ENCODE measurements around the gene CORO1C. TPM values are rescaled to one million over a fixed set of nuclear protein-coding genes. Genes with fewer than 3 reads are reported as not detected.

Gene CORO1C
- total RNA-seq, 1 experiment from 2014 or later: 138 TPM

- ATAC-seq (peak; percentile 96), DNase-seq (ENCODE audit: low read depth, low spot score) (peak; percentile 64)
- Histone ChIP-seq H3K27me3 (ENCODE audit: insufficient read depth, low read length) (no peaks in the 10 kb centered on the region), H3K27ac (ENCODE audit: low read depth, low read length) (no peak overlapping the region), H3K36me3 (ENCODE audit: control insufficient read depth in 1 of 2, insufficient read depth in 2 of 2, low read length in 2 of 2) (no peaks in the 10 kb centered on the region), H3K4me2 (ENCODE audit: low read length) (peak overlapping the region; percentile 30; the same call in 1 of the 2 replicates), H3K9me3 (ENCODE audit: control insufficient read depth in 1 of 2, insufficient read depth in 1 of 2, low read depth in 1 of 2, low read length in 2 of 2) (peaks cover 0 to 6% of the 10 kb centered on the region in 2 experiments; a peak in 1 of 4 replicates), H3K79me2 (ENCODE audit: insufficient read depth, low read length) (no peaks in the 10 kb centered on the region), H3K9me2 (ENCODE audit: insufficient read depth) (no peaks in the 10 kb centered on the region), H3K4me1 (ENCODE audit: control insufficient read depth in 1 of 2, insufficient read depth in 2 of 2, low read length in 2 of 2) (peaks cover 2 to 16% of the 10 kb centered on the region in 2 experiments), H4K20me1 (ENCODE audit: insufficient read depth) (no peaks in the 10 kb centered on the region), H3K4me3 (replicated peaks in 1 of 2; ENCODE audit: low read depth in 1 of 2, low read length in 2 of 2) (no peak overlapping the region), H2AFZ (ENCODE audit: low read depth, low read length, poor library complexity, severe bottlenecking) (peak overlapping the region; percentile 67), H3K9ac (ENCODE audit: low read length) (no peak overlapping the region)
- ChIA-PET RAD21 (ENCODE audit: low non-redundant PET in 1 of 2, low total read pairs in 2 of 2, uncharacterized antibody in 2 of 2, unreplicated experiment in 2 of 2) (interaction anchor here (0.6 to 0.7 kb wide), 2 partner anchors 29 to 31 kb away, joined by 3 read pairs; no protein-coding TSS in a partner anchor), CTCF (interaction anchor here (0.7 to 2.9 kb wide), 15 partner anchors 10 to 555 kb away, joined by 3 to 16 read pairs (median 4); partner anchors contain the start of gene ISCU), POLR2A (interaction anchor here (1.1 to 1.4 kb wide), 2 partner anchors 53 to 56 kb away, joined by 3 read pairs; partner anchors contain the start of gene ISCU)
- intact Hi-C loops (cut with micrococcal nuclease): loop anchor here (1.0 to 10.0 kb wide), 6 partner anchors 48 to 704 kb away; partner anchors contain the start of genes CMKLR1 and FICD
- no peak for TF ChIP-seq TCF7L2 (IDR thresholded peaks at IDR 0.05; ENCODE audit: borderline replicate concordance, extremely low read depth, insufficient read depth, insufficient read length)
- no peak for TF ChIP-seq SP1 (IDR thresholded peaks at IDR 0.05; ENCODE audit: low read depth)
- TF ChIP-seq CTCF (IDR thresholded peaks at IDR 0.05 in 2 of 3, conservative IDR thresholded peaks at IDR 0.05 in 1 of 3; ENCODE audit: borderline replicate concordance in 1 of 3, insufficient read depth in 1 of 3, low read depth in 2 of 3, low read length in 2 of 3): peak; percentile 95 to 99 (median 96)
- TF ChIP-seq RAD21 (IDR thresholded peaks at IDR 0.05; ENCODE audit: low read depth): peak; percentile 99
- peak; percentile 57 for TF ChIP-seq YY1 (IDR thresholded peaks at IDR 0.05; ENCODE audit: extremely low read depth, insufficient replicate concordance, low read depth, low read length)
- no TSS peak for BruUV-seq (replicated peaks)
Measured at GRCh38 chr12:108618079-108618952, 113.0 kb downstream of the CORO1C start.

All from HCT116 (cell line).